Measurements from ENCODE around the gene EMC7. TPM values are rescaled to one million over a fixed set of nuclear protein-coding genes. Genes with fewer than 3 reads are reported as not detected.

The EMC7 gene
- total and polyA plus RNA-seq, 2 of the 4 experiments (the other 2 are of a cell fraction): 46.6 to 76.4 TPM

DNA sequence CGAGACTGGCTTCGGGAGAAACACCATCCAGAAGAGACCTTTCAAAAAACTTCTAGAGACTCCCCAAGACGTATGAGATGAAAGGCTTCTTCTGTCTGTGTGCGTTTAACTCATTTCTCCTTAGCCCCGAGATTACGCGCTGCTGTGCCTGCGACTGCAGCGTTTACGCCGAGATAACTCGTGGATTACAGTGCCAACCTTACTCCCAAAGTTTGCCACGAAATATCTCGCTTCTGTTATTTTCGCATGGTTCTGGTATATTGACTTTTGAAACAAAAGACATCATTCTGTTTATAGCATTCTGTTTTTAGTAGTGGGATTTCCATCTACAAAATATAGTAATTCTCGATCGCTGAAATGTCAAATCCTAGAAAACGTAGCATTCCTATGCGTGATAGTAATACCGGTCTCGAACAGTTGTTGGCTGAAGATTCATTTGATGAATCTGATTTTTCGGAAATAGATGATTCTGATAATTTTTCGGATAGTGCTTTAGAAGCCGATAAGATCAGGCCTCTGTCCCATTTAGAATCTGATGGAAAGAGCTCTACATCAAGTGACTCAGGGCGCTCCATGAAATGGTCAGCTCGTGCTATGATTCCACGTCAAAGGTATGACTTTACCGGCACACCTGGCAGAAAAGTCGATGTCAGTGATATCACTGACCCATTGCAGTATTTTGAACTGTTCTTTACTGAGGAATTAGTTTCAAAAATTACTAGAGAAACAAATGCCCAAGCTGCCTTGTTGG is 688 bp upstream of the EMC7 start:
- Histone ChIP-seq H3K27me3 (ENCODE audit: control insufficient read depth, insufficient read depth, low read length) (no peaks in the 10 kb centered on the region), H3K36me3 (ENCODE audit: control insufficient read depth, insufficient read depth, low read length) (no peaks in the 10 kb centered on the region), H4K8ac (ENCODE audit: low read depth in 2 of 2, low read length in 2 of 2) (peak overlapping the region; percentile 38 to 96), H2AK5ac (ENCODE audit: low read depth, low read length) (no peak overlapping the region), H4K20me1 (ENCODE audit: insufficient read depth, low read length) (no peaks in the 10 kb centered on the region), H2AFZ (replicated peaks; ENCODE audit: low read length, poor library complexity) (peak overlapping the region; percentile 99), H2AK9ac (replicated peaks; ENCODE audit: low read depth, low read length, poor library complexity) (peak overlapping the region; percentile 11), H3K4me3 (ENCODE audit: insufficient read depth, low read depth, low read length) (peak overlapping the region; percentile 76), H3K9me3 (ENCODE audit: control insufficient read depth, insufficient read depth, low read length) (no peaks in the 10 kb centered on the region), H3K9me1 (ENCODE audit: insufficient read depth, low read length) (no peaks in the 10 kb centered on the region), H2BK120ac (ENCODE audit: low read depth, low read length) (peak overlapping the region; percentile 53), H3K4me1 (ENCODE audit: control insufficient read depth, insufficient read depth, low read length) (peaks cover 4% of the 10 kb centered on the region; the same call in 1 of the 2 replicates), H3K4ac (ENCODE audit: low read depth, low read length) (peak overlapping the region; percentile 53), H3K18ac (ENCODE audit: low read depth, low read length) (no peak overlapping the region), H3K79me1 (ENCODE audit: low read depth in 1 of 2, low read length in 2 of 2) (peaks cover 17 to 45% of the 10 kb centered on the region in 2 experiments), H4K5ac (ENCODE audit: low read depth, low read length) (peak overlapping the region; percentile 14), H3K23ac (ENCODE audit: low read depth, low read length) (peak overlapping the region; percentile 87), H4K91ac (ENCODE audit: insufficient read depth, low read depth, low read length) (peak overlapping the region; percentile 54), H3K4me2 (ENCODE audit: low read depth, low read length) (peak overlapping the region; percentile 49), H2BK15ac (ENCODE audit: low read depth, low read length) (no peak overlapping the region; the same call in 2 of the 3 replicates), H2BK20ac (ENCODE audit: low read depth, low read length) (peak overlapping the region; percentile 50; the same call in 1 of the 2 replicates), H3K14ac (replicated peaks; ENCODE audit: low read depth, low read length) (peak overlapping the region; percentile 79), H2BK5ac (ENCODE audit: low read depth, low read length, poor library complexity, severe bottlenecking) (peak overlapping the region; percentile 22), H3K27ac (ENCODE audit: insufficient read depth, low read length) (peak overlapping the region; percentile 25), H3K9ac (ENCODE audit: low read depth, low read length) (peak overlapping the region; percentile 66), H3K56ac (ENCODE audit: extremely low read depth, insufficient read depth, low read length) (peak overlapping the region; percentile 79)
- CTCF ChIA-PET: interaction anchor here (1.1 kb wide), 1 partner anchor 8 kb away, joined by 4 read pairs; no protein-coding TSS in a partner anchor
- TF ChIP-seq, protein P1, sequence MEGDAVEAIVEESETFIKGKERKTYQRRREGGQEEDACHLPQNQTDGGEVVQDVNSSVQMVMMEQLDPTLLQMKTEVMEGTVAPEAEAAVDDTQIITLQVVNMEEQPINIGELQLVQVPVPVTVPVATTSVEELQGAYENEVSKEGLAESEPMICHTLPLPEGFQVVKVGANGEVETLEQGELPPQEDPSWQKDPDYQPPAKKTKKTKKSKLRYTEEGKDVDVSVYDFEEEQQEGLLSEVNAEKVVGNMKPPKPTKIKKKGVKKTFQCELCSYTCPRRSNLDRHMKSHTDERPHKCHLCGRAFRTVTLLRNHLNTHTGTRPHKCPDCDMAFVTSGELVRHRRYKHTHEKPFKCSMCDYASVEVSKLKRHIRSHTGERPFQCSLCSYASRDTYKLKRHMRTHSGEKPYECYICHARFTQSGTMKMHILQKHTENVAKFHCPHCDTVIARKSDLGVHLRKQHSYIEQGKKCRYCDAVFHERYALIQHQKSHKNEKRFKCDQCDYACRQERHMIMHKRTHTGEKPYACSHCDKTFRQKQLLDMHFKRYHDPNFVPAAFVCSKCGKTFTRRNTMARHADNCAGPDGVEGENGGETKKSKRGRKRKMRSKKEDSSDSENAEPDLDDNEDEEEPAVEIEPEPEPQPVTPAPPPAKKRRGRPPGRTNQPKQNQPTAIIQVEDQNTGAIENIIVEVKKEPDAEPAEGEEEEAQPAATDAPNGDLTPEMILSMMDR (conservative IDR thresholded peaks at IDR 0.05; ENCODE audit: low read depth, low read length): no peak
- TF ChIP-seq RAD21 (IDR thresholded peaks at IDR 0.05; ENCODE audit: low read length) (no peak), MXI1 (IDR thresholded peaks at IDR 0.05; ENCODE audit: borderline replicate concordance, low read depth, low read length) (no peak), MAFK (IDR thresholded peaks at IDR 0.05; ENCODE audit: low read depth, low read length) (no peak), SMC3 (IDR thresholded peaks at IDR 0.05; ENCODE audit: low read depth, low read length) (no peak), BHLHE40 (IDR thresholded peaks at IDR 0.05; ENCODE audit: low read depth, low read length) (no peak)
- 50% methylated on average over 12 of the region's 29 CpGs; no CpG with 5 or more reads in 1 of the 2 experiments for WGBS, 2 experiments (ENCODE audit: extremely low coverage in 2 of 2, insufficient read length in 1 of 2)
- TSS peak; percentile 73 for BruUV-seq (replicated peaks)
- DNase-seq: no peak
- in situ Hi-C loops (cut with MboI; ENCODE audit: low sequenced_read_pairs): loop anchor here (5.0 to 25.0 kb wide), 3 partner anchors 110 to 485 kb away; partner anchors contain the start of genes GOLGA8B, KATNBL1 and LPCAT4
- peak; percentile 53 for ATAC-seq (ENCODE audit: low read depth)
- intact Hi-C loops (cut with micrococcal nuclease): loop anchor here (5.0 kb wide), 1 partner anchor 40 kb away; no protein-coding TSS in a partner anchor
- POLR2A ChIA-PET (ENCODE audit: unreplicated experiment): interaction anchor here (0.6 to 0.7 kb wide), 2 partner anchors 9 to 14 kb away, joined by 3 read pairs; no protein-coding TSS in a partner anchor
- dilution Hi-C loops (cut with HindIII; ENCODE audit: low sequenced_read_pairs, unreplicated experiment): no loop called here
